Dermis microvascular lymphatic vessel endothelial cell (primary cell): Measurements from ENCODE around the gene ANO6. TPM values are rescaled to one million over a fixed set of nuclear protein-coding genes. Genes with fewer than 3 reads are reported as not detected.
A peak's percentile ranks its signal among the peaks of the same experiment; 100 is the strongest.

Experiments
- DNase-seq, 2 donors: peaks; one replicate each; pipeline versions ENCODE4 v3.0.0 to v3.0.0-alpha.2; 2010; ENCODE audit warnings: low read depth in 2 of 2
- total RNA-seq: library from RNA; depleted of rRNA; stranded (reverse); fragments of >200 nt; gene quantifications from 2 replicates; pipeline ENCODE4 v1.2.1, GENCODE V29; 2014

Gene ANO6
- total RNA-seq, 1 donor from 2014 or later, result 73.7 TPM

- no peak for DNase-seq
Observed at GRCh38 chr12:45400991-45401390, 185.1 kb downstream of the ANO6 start.

GRCh38 chr12:45402288-45402687, 186.4 kb downstream of the ANO6 start:
- no peak for DNase-seq

GRCh38 chr12:45406988-45407850, 191.3 kb downstream of the ANO6 start:
- DNase-seq, result no peak

DNA sequence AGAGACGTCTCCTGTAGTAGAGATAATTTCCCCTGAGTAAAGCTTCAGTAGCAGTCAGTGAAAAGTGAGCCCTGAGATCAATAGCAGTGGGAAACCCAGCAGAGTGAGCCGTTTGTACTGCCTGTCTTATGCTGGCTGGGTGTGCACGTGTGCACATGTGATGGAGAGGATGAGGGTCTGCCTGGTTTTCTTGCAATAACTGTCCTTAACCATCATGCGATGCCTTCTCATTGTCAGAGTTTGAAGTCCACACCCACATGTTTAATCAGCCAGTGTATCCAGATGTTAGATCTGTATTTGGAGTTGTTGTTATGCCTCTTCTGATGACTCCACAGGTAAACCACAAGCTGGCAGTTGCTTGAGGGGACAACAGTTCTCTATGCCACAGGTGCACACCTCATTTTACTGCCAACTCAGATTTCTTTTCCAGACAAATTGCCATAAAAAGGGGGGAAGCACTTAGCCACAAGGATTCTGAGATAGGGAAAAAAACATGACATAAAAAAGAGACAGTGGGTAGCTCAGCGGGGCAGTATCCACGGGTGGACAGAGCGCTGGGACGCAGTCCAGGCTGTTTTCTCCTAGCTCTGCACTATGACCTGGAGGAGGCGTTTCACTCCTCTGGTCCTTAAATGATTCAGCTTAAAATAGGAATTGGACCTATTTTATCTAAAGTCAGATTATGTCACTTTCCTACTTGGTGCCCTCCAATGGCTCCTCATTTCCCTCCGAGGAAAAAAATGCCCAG, 192.3 kb downstream of the ANO6 start:
- DNase-seq, result no peak

- DNase-seq, result no peak
Observed at GRCh38 chr12:45408729-45409114, 192.8 kb downstream of the ANO6 start.

GRCh38 chr12:45409966-45410365, 194.1 kb downstream of the ANO6 start:
- DNase-seq, result no peak

- no peak for DNase-seq
Observed at GRCh38 chr12:45411626-45412025, 195.7 kb downstream of the ANO6 start.

GRCh38 chr12:45415393-45415817, 199.5 kb downstream of the ANO6 start:
- DNase-seq, result peak; percentile 27 to 89

DNA sequence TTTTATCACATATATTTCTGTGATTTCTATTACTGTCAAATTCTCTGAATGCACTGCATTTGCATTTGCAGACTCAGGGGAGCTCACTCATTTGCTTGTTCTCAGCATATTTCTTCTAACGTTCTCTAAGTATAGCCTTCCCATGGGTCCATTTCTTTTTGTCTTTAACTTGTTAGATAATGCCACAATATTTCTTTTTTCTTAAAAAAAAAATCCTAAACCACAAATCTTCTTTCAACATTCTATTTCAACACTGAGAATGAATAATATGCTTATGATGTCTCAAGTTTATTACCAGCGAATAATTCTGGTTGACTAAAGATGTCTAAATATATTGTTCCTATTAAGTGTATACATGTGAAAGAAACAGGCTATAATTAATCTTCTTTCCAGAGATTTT, 200.2 kb downstream of the ANO6 start:
- DNase-seq, result no peak

DNA sequence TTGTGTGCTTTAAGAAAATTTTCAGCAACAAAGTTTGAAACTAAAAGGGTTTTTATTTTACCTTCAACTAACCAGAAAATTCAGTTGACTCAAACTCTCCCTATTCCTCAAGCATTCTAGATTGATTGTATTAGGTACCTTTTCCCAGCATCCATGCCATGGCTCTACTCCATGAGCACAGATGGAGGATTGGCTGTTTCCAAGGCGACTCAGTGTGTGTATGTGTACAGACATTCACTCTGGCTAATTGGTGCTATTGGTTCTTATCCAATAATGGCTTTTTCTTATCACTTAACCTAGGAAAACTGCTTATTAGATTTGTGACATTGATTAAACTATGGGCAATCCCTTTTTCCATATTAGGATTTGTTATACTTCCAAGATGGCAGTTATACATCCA, 202.6 kb downstream of the ANO6 start:
- DNase-seq, result no peak

DNA sequence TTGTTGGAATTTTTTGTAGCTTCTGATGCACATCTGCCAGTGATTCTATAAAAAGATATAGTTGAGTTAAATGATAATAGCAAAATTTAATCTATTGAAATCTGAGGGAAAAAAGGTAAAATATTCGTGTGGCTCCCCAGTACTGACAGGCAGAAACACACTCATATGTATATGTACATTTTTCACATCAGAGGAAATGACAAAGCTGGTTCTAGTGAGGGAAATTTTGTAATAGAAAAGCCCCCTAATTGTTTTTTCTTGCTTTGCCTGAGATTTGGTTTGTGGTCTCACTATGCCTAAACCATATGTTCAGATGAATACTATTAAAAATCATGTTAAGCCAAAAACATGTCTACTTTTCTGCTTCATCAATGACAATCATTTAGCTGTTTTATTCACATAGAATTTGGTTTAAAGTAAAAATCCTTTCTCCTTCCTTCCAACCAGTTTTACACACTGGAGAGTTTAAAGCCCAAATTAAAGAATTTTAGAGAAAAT, 203.5 kb downstream of the ANO6 start:
- DNase-seq, result no peak

DNA sequence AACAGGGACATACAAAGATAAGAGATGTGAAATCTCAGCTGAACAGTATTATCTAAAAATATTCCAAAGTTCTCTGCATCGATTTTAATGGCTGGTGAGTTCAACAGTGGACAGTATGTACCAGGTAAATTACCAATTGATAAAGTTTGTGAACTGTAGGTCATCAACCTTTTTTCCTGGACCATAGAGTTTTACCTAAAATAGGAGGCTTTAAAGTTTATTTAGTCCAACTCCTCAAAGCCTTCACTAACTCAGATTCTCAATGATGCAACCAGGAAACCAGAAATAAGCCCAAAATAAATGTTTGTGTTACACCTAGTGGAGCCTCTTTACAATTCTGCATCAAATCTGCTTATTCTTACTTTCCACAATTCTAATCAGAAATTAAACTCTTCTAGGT, 205.8 kb downstream of the ANO6 start:
- no peak for DNase-seq

DNA sequence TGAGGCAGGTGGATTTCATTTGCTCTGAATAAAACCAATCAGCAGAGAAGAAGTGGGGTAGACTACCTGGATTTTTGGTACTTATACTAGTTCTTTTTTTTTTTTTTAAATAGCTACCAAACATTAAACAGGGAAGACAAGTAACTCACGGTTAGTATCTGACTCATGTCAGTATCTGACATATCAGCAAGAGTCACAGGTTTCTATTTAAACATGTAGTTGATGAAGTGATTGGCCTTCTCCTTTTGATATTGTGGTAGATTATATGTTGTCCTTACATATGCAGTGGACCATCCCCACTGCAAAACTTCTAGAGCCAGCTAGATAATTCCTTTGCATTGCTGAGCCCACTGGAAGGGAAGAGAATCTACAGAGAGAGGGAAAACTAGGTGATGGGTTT, 208.0 kb downstream of the ANO6 start:
- no peak for DNase-seq

DNA sequence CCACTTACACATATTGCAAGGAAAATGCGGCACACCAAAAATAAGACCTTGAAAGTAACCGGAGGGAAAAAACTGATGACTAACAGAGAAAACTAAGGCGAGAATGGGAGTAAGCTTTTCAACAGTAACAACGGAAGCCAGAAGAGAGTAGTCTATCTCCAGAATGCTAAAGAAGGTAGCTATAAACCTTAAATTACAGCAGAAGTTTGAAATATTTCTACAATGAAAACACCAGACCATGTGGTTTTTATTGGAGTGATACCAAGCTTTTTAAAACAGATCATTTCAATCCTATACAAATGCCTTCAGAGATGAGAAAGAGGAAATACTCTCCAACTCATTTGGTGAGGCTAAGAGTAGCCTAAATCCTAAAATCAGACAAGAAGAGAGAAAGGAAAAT, 209.5 kb downstream of the ANO6 start:
- DNase-seq, result no peak

DNA sequence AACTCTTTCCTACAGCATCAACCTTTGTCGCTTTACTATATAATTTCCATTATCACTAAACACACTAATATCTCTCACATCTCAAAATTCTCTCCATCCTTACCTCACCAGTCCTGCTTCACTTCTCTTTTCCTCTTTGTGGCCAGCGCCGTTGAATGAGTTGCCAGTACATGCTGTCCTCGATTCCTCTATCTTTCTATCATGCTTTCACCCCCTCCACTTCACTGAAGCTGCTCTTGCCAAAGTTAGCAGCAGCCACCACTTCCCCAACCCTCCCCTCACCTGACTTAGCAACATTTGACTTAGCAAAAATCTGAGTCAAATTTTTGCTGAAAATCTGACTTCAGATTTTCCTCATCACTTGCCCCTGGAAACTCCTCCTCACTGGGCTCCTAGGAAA, 210.4 kb downstream of the ANO6 start:
- DNase-seq, result no peak

DNA sequence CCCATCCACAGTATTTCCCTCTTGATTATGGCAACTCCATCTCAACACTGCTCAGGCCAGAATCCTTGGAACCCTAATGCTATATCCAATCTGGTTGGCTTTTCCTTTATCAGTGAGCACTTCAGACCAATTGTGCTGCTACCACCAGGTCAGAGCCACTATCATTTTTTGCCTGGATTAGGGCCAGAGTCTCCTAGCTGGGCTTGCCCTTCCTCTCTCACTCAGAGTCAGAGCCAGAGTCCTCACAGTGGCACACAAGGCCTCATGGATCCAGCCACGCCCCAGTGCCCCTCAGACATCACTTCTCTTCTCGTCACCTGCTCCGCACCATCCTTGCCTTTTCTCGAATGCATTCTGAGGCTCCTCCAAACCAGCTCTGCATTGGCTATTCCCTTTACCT, 211.1 kb downstream of the ANO6 start:
- no peak for DNase-seq

DNA sequence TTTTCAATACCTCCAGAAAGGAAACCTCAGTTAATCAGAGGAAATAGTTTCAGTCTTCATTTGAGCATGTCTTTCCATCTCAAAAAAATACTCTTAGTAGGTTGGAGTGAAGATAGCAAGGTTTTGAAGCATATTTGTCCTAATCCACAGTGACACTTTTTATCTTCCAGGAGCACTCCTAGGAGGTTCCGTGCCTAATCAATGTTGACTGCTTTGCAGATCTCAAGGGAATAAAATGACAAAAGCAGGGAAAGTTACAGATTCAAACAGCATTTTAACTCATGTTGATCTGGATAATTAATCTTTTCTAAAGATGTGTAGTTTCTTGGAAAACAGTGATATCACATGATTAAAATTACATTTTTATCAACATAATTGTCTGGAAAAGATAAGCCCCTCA, 213.9 kb downstream of the ANO6 start:
- DNase-seq, result no peak

- no peak for DNase-seq
Observed at GRCh38 chr12:45431126-45431525, 215.2 kb downstream of the ANO6 start.

DNA sequence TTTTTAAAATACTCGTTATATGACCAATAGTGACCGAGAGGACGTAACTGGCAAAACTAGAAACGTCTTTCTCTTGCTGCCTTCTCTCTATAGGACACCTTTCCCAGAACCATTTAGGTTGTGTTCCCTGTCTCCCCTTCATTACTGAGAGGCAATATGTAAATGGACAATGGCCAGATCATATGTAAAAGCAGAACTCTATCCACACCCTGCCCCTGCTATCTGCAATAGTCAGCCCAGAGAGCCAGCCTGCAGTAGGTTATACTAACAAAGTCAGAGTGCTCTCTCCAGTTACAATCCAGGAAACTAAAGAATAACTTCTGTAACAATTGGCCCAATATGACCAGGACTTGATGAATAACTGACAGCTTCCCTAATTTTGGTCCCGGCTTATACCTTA, 216.8 kb downstream of the ANO6 start:
- DNase-seq, result no peak

GRCh38 chr12:45433441-45433868, 217.6 kb downstream of the ANO6 start:
- no peak for DNase-seq

DNA sequence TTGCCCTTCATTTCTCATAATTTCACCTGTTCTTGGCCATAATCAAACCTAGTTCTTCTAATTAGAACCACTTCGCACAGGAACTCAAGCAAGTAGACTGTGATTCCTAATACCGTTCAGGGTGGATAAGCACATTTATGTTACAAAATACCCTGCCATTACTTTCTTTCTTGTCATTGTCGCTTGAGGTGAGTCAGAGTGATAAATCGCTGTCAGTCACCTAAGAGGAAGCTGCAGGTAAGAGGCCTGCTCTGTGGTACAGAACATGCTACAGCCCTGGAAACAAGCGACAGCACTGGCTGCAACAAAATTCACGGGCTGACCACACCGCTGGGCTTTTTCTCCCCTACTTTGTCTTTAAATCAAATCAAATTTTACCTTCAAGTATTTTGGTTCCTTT, 218.2 kb downstream of the ANO6 start:
- DNase-seq, result no peak

DNA sequence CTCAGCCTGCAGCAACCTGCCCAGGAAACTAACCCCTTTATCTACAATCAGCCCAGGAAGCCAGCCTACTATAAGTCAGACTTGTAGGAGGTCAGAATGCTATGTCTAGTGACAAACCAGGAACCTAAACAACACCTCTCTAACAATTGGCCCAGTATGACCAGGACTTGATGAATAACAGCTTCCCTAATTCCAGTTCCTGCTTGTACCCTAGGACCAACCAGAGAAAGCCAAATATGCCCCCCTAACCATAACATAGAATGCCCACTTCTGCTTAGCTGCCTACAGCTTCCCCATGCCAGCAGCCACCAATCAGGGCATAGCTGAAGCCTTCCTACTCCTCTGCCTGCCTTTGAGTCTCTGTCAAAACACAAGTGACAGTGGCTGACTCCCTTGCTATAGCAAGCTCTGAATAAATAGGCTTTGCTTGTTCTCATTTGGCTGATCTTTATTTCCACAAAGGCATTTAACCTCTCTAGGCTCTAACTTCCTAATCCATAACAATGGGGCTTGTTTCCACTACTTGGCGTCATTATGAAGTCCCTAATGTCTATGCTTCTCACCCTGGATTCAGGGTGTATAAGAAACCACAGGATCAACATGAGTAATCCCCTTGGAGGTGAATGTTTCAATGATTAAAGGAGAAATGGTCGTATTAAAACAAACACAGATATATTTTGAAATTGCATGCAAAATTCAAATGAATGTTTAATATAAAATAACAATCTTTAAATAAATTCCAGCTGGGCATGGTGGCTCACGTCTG, 220.2 kb downstream of the ANO6 start:
- peak in 1 of 2 donors; percentile 29 for DNase-seq
